Thyroid gland (tissue), 4 donors: ENCODE results near the gene CFAP97. TPM values are rescaled to one million over a fixed set of nuclear protein-coding genes. Genes with fewer than 3 reads are reported as not detected.

Experiments
- DNase-seq, 2 donors: peaks; one replicate each; pipeline ENCODE4 v3.0.0-alpha.2; 2019
- H3K27ac ChIP-seq, 3 donors: fragments of 200-600 bp; sonication (generic); 1 replicate in 2 of 3; 2 replicates in 1 of 3; pipeline ENCODE4 v1.5.1; 2016 to 2019; ENCODE audit warnings: mild to moderate bottlenecking in 1 of 3, moderate library complexity in 1 of 3
- H3K27me3 ChIP-seq: fragments of 200-600 bp; sonication (generic); one replicate; pipeline ENCODE4 v1.5.1; 2019
- H3K36me3 ChIP-seq, 2 donors: fragments of 200-600 bp; sonication (generic); one replicate each; pipeline ENCODE4 v1.5.1; 2016 to 2019
- H3K4me1 ChIP-seq, 2 donors: fragments of 200-600 bp; sonication (generic); one replicate each; pipeline ENCODE4 v1.5.1; 2017 to 2019
- H3K4me3 ChIP-seq, 3 donors: fragments of 200-600 bp; sonication (generic); replicated peaks in 1 of 3; 1 replicate in 2 of 3; 2 replicates in 1 of 3; pipeline ENCODE4 v1.5.1; 2016; ENCODE audit warnings: mild to moderate bottlenecking in 1 of 3
- H3K9me3 ChIP-seq: fragments of 200-600 bp; sonication (generic); one replicate; pipeline ENCODE4 v1.5.1; 2017
- POLR2A ChIP-seq, 2 donors: fragments of 450-650 bp; IDR thresholded peaks; one replicate each; pipeline ENCODE4 v1.6.1; 2017; ENCODE audit warnings: antibody characterized with exemption in 2 of 2, mild to moderate bottlenecking in 2 of 2, moderate library complexity in 1 of 2
- WGBS, 2 donors: methylation state at CpG; one replicate each; pipeline ENCODE4 v1.1.5; 2017; 5-methylcytosine and 5-hydroxymethylcytosine counted together
- intact Hi-C: fragments of 100-400 bp; cut with DNase I; formaldehyde crosslinking; loops from one replicate; pipeline ENCODE4 v1.15.1; 2023
- total RNA-seq, 4 donors: library from RNA; depleted of rRNA; stranded (reverse); fragments of >200 nt; gene quantifications; one replicate each; pipeline ENCODE4 v1.2.3, GENCODE V29; 2016
- TF ChIP-seq, protein P1 (sequence below), 6 experiments: fragments of 200-600 bp in 3 of 6; fragments of 450-650 bp in 3 of 6; sonication (generic) in 3 of 6; IDR thresholded peaks; one replicate each; pipeline ENCODE4 v1.5.1; 2016 to 2019; ENCODE audit warnings: antibody characterized with exemption in 6 of 6, mild to moderate bottlenecking in 2 of 6, inconsistent platforms in 1 of 6, moderate library complexity in 1 of 6

CFAP97 gene
- total RNA-seq, 4 donors from 2014 or later = 44.5 to 63.3 (median 59.1) TPM

DNA sequence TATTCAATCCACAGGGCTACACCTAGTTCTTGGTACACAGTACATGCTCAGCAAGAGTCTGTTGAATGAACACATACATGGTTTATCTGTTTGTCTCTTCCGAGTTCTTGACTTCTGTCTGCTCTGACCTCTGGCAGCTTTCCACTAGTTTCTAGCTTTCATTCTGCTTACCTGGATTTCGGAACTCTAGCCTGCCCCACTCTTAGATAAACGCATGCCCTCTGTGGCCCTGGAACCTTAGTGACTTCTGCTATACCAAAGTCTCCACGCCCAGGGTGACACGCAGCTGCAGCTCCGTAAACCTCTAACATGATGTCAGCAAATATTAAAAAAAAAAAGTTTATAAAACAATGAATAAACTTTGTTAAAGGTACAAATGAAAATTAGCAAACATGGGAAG is 62.0 kb downstream of the CFAP97 start:
- H3K27me3 ChIP-seq = no peaks in the 10 kb centered on the region
- no peak for TF ChIP-seq POLR2A (IDR thresholded peaks at IDR 0.05)
- TF ChIP-seq, protein P1, sequence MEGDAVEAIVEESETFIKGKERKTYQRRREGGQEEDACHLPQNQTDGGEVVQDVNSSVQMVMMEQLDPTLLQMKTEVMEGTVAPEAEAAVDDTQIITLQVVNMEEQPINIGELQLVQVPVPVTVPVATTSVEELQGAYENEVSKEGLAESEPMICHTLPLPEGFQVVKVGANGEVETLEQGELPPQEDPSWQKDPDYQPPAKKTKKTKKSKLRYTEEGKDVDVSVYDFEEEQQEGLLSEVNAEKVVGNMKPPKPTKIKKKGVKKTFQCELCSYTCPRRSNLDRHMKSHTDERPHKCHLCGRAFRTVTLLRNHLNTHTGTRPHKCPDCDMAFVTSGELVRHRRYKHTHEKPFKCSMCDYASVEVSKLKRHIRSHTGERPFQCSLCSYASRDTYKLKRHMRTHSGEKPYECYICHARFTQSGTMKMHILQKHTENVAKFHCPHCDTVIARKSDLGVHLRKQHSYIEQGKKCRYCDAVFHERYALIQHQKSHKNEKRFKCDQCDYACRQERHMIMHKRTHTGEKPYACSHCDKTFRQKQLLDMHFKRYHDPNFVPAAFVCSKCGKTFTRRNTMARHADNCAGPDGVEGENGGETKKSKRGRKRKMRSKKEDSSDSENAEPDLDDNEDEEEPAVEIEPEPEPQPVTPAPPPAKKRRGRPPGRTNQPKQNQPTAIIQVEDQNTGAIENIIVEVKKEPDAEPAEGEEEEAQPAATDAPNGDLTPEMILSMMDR (IDR thresholded peaks at IDR 0.05) = no peak
- intact Hi-C loops = no loop called here
- H3K36me3 ChIP-seq = no peaks in the 10 kb centered on the region
- peaks cover 8 to 16% of the 10 kb centered on the region in 2 donors for H3K4me1 ChIP-seq
- no peaks in the 10 kb centered on the region for H3K9me3 ChIP-seq
- DNase-seq = no peak
- 96 to 97% methylated on average over 6 of the region's 6 CpGs for WGBS, 2 donors
- H3K27ac ChIP-seq = no peak overlapping the region
- no peak overlapping the region for H3K4me3 ChIP-seq

- H3K36me3 ChIP-seq = no peaks in the 10 kb centered on the region
- no peaks in the 10 kb centered on the region for H3K9me3 ChIP-seq
- H3K4me1 ChIP-seq = peaks cover 8 to 11% of the 10 kb centered on the region in 2 donors
- TF ChIP-seq, protein P1 (IDR thresholded peaks at IDR 0.05) = no peak
- TF ChIP-seq POLR2A (IDR thresholded peaks at IDR 0.05) = no peak
- no peak overlapping the region for H3K27ac ChIP-seq
- intact Hi-C loops = loop anchor here (10.0 kb wide), 2 partner anchors 95 to 135 kb away; no protein-coding TSS in a partner anchor
- WGBS, 2 donors = 81 to 82% methylated on average over 6 of the region's 6 CpGs
- DNase-seq = no peak
- no peaks in the 10 kb centered on the region for H3K27me3 ChIP-seq
- no peak overlapping the region for H3K4me3 ChIP-seq
These were observed 64.1 kb downstream of the CFAP97 start for GRCh38 chr4:185139736-185140135.

GRCh38 chr4:185138161-185138560 is 65.6 kb downstream of the CFAP97 start:
- H3K27me3 ChIP-seq = no peaks in the 10 kb centered on the region
- no peak for DNase-seq
- H3K36me3 ChIP-seq = no peaks in the 10 kb centered on the region
- intact Hi-C loops = loop anchor here (10.0 kb wide), 2 partner anchors 93 to 133 kb away; no protein-coding TSS in a partner anchor
- TF ChIP-seq, protein P1 (IDR thresholded peaks at IDR 0.05) = no peak
- no peak for TF ChIP-seq POLR2A (IDR thresholded peaks at IDR 0.05)
- no peaks in the 10 kb centered on the region for H3K9me3 ChIP-seq
- no peak overlapping the region for H3K27ac ChIP-seq
- no peak overlapping the region for H3K4me3 ChIP-seq
- peaks cover 0 to 4% of the 10 kb centered on the region in 2 donors for H3K4me1 ChIP-seq
- WGBS, 2 donors = 71 to 72% methylated on average over 10 of the region's 10 CpGs

- no peaks in the 10 kb centered on the region for H3K36me3 ChIP-seq
- 79 to 81% methylated on average over 23 to 24 of the region's 24 CpGs for WGBS, 2 donors
- H3K27me3 ChIP-seq = no peaks in the 10 kb centered on the region
- TF ChIP-seq, protein P1 (IDR thresholded peaks at IDR 0.05) = no peak
- TF ChIP-seq POLR2A (IDR thresholded peaks at IDR 0.05) = no peak
- peaks cover 0 to under 1% of the 10 kb centered on the region in 2 donors for H3K4me1 ChIP-seq
- no peaks in the 10 kb centered on the region for H3K9me3 ChIP-seq
- no peak for DNase-seq
- H3K4me3 ChIP-seq = no peak overlapping the region
- H3K27ac ChIP-seq = no peak overlapping the region
- intact Hi-C loops = loop anchor here (10.0 kb wide), 2 partner anchors 93 to 133 kb away; no protein-coding TSS in a partner anchor
These were observed 66.4 kb downstream of the CFAP97 start for GRCh38 chr4:185137233-185137925.

- no peak for DNase-seq
- Histone ChIP-seq H3K4me1 (no peaks in the 10 kb centered on the region), H3K27ac (no peak overlapping the region), H3K27me3 (no peaks in the 10 kb centered on the region), H3K36me3 (no peaks in the 10 kb centered on the region), H3K9me3 (no peaks in the 10 kb centered on the region), H3K4me3 (no peak overlapping the region)
- TF ChIP-seq POLR2A (IDR thresholded peaks at IDR 0.05) = no peak
- TF ChIP-seq, protein P1 (IDR thresholded peaks at IDR 0.05) = peak in 5 of 6 experiments; percentile 59 to 82 (median 71)
- intact Hi-C loops = loop anchor here (10.0 kb wide), 2 partner anchors 90 to 130 kb away; no protein-coding TSS in a partner anchor
- 35 to 41% methylated on average over 3 of the region's 3 CpGs for whole genome bisulfite sequencing, 2 donors
These were observed 69.4 kb downstream of the CFAP97 start for GRCh38 chr4:185134307-185134869.
